Measurements from ENCODE around the gene GALNT18. TPM values are rescaled to one million over a fixed set of nuclear protein-coding genes. Genes with fewer than 3 reads are reported as not detected.

The GALNT18 gene
- total RNA-seq, 3 donors from 2014 or later (not counting 1 experiment from before 2014, with no cell fraction given) = 0.18 to 0.42 (median 0.38) TPM

DNA sequence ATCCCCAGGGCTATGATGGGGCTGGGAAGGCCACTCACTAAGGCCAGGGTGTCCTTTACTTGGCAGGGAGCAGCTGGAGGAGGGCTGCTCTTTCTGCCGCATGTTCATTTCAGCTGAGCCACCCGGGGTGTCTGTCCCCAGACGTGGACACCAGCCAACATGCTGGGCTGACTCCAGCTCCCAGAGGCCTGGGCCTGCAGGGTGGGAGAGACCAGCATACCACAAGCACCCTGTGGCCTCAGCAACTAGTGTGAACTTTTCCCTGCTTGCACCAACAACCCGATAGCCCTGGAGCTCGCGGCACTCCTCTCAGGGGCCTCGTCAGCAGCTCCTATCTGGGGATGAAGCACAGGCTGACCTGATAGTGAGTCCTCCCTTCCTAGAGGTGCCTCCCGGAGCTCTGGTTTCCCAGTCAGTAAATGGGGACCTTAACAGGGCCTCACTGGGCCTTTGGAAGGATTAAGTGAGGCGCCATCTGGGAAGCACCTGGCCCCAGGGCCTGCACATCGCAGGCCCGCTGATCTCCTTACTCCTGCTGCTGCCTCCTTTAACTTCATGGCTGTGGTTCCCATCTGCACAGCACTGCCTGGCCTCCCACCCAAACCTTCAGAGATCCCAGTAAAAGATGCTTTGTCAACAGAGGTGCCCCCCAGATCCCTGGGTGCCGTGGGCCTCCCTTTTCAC is 83.4 kb downstream of the GALNT18 start:
- Histone ChIP-seq H3K4me1 (ENCODE audit: control insufficient read depth, insufficient read depth, low read length) (no peaks in the 10 kb centered on the region), H3K27ac (ENCODE audit: low read length) (no peak overlapping the region), H3K4me3 (ENCODE audit: low read length) (no peak overlapping the region), H3K9me3 (ENCODE audit: control insufficient read depth, insufficient read depth, low read length) (no peaks in the 10 kb centered on the region), H3K36me3 (ENCODE audit: control insufficient read depth, insufficient read depth, low read length) (no peaks in the 10 kb centered on the region), H3K27me3 (ENCODE audit: control insufficient read depth, insufficient read depth, low read length) (no peaks in the 10 kb centered on the region)
- Mint-ChIP-seq H3K4me3 (no peak overlapping the region), H3K9me3 (no peaks in the 10 kb centered on the region), H3K27me3 (ENCODE audit: low read depth in 2 of 2) (peaks cover 0 to 2% of the 10 kb centered on the region in 2 donors), H3K36me3 (no peaks in the 10 kb centered on the region), H3K27ac (no peak overlapping the region), H3K4me1 (peaks cover 0 to 4% of the 10 kb centered on the region in 2 donors)
- no peak for TF ChIP-seq CTCF (IDR thresholded peaks at IDR 0.05)
- intact Hi-C loops (cut with micrococcal nuclease) = no loop called here
- DNase-seq = no peak
- WGBS (ENCODE audit: insufficient coverage) = 90% methylated on average over 12 of the region's 12 CpGs
- ATAC-seq = no peak

DNA sequence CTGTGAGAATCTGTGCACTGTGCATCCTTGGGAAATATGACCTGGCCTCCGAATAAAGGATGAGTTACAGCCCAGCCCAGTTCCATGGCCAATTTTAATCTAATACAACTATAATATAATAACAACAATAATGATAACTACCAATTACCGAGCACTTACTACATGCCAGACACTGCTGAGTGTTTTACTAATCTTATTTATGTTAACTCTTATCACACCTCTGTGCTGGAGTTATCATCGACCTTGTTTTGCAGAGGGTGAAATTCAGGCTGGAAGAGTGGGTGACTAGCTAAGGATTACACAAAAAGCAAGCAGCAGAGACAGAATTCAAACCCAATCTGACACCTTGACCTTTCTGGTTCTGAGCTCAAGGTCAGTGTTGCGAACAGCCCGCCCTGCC is 83.9 kb downstream of the GALNT18 start:
- Histone ChIP-seq H3K4me3 (ENCODE audit: low read length) (no peak overlapping the region), H3K9me3 (ENCODE audit: control insufficient read depth, insufficient read depth, low read length) (no peaks in the 10 kb centered on the region), H3K36me3 (ENCODE audit: control insufficient read depth, insufficient read depth, low read length) (no peaks in the 10 kb centered on the region), H3K4me1 (ENCODE audit: control insufficient read depth, insufficient read depth, low read length) (no peaks in the 10 kb centered on the region), H3K27ac (ENCODE audit: low read length) (no peak overlapping the region), H3K27me3 (ENCODE audit: control insufficient read depth, insufficient read depth, low read length) (no peaks in the 10 kb centered on the region)
- intact Hi-C loops (cut with micrococcal nuclease) = no loop called here
- DNase-seq = no peak
- no peaks in the 10 kb centered on the region for H3K9me3 Mint-ChIP-seq
- 88% methylated on average over 3 of the region's 5 CpGs for WGBS (ENCODE audit: insufficient coverage)
- no peak for TF ChIP-seq CTCF (IDR thresholded peaks at IDR 0.05)
- no peaks in the 10 kb centered on the region for H3K36me3 Mint-ChIP-seq
- peaks cover 0 to 4% of the 10 kb centered on the region in 2 donors for H3K4me1 Mint-ChIP-seq
- ATAC-seq = no peak
- H3K27me3 Mint-ChIP-seq (ENCODE audit: low read depth in 2 of 2) = peaks cover 0 to 4% of the 10 kb centered on the region in 2 donors
- H3K4me3 Mint-ChIP-seq = no peak overlapping the region
- H3K27ac Mint-ChIP-seq = no peak overlapping the region

GRCh38 chr11:11537372-11537771 is 84.4 kb downstream of the GALNT18 start:
- Mint-ChIP-seq H3K9me3 (no peaks in the 10 kb centered on the region), H3K27ac (no peak overlapping the region), H3K27me3 (ENCODE audit: low read depth in 2 of 2) (peaks cover 0 to 4% of the 10 kb centered on the region in 2 donors), H3K36me3 (no peaks in the 10 kb centered on the region), H3K4me1 (peaks cover 0 to 4% of the 10 kb centered on the region in 2 donors), H3K4me3 (no peak overlapping the region)
- no peak for TF ChIP-seq CTCF (IDR thresholded peaks at IDR 0.05)
- Histone ChIP-seq H3K9me3 (ENCODE audit: control insufficient read depth, insufficient read depth, low read length) (no peaks in the 10 kb centered on the region), H3K27ac (ENCODE audit: low read length) (no peak overlapping the region), H3K27me3 (ENCODE audit: control insufficient read depth, insufficient read depth, low read length) (no peaks in the 10 kb centered on the region), H3K36me3 (ENCODE audit: control insufficient read depth, insufficient read depth, low read length) (no peaks in the 10 kb centered on the region), H3K4me1 (ENCODE audit: control insufficient read depth, insufficient read depth, low read length) (no peaks in the 10 kb centered on the region), H3K4me3 (ENCODE audit: low read length) (no peak overlapping the region)
- ATAC-seq (no peak), DNase-seq (no peak)
- intact Hi-C loops (cut with micrococcal nuclease) = no loop called here
- 44% methylated on average over 2 of the region's 2 CpGs for WGBS (ENCODE audit: insufficient coverage)

DNA sequence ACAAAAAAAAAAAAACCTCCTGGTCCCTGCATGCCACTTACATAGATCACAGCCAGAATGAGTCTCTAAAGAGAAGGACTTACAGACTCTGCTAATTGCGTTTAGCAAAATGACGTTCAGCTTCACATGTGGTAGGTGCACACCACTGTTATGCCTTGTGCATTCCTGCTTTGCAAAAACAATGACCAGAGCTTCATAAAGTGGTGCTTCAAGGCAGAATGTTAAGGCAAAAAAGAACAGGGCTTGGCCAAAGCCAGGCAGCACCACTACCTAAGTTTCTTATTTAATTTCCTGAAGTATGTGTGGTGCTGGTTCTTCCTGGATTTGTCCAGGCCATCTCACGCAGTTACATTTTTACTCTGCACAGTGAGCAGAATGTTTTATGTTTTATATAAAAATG is 85.2 kb downstream of the GALNT18 start:
- Mint-ChIP-seq H3K36me3 (no peaks in the 10 kb centered on the region), H3K4me1 (peaks cover 0 to 4% of the 10 kb centered on the region in 2 donors), H3K27me3 (ENCODE audit: low read depth in 2 of 2) (peaks cover 0 to 4% of the 10 kb centered on the region in 2 donors), H3K4me3 (no peak overlapping the region), H3K9me3 (no peaks in the 10 kb centered on the region), H3K27ac (no peak overlapping the region)
- ATAC-seq (no peak), DNase-seq (no peak)
- WGBS (ENCODE audit: insufficient coverage) = 87% methylated on average over 3 of the region's 3 CpGs
- Histone ChIP-seq H3K4me3 (ENCODE audit: low read length) (no peak overlapping the region), H3K9me3 (ENCODE audit: control insufficient read depth, insufficient read depth, low read length) (no peaks in the 10 kb centered on the region), H3K36me3 (ENCODE audit: control insufficient read depth, insufficient read depth, low read length) (no peaks in the 10 kb centered on the region), H3K4me1 (ENCODE audit: control insufficient read depth, insufficient read depth, low read length) (no peaks in the 10 kb centered on the region), H3K27me3 (ENCODE audit: control insufficient read depth, insufficient read depth, low read length) (no peaks in the 10 kb centered on the region), H3K27ac (ENCODE audit: low read length) (no peak overlapping the region)
- TF ChIP-seq CTCF (IDR thresholded peaks at IDR 0.05) = no peak
- intact Hi-C loops (cut with micrococcal nuclease) = no loop called here

Measured in natural killer cell (primary cell).